Measurements from ENCODE around the gene ADAM23.

Gene ADAM23

GRCh38 chr2:206565666-206566065 is 122.3 kb downstream of the ADAM23 start:
- DNase-seq (ENCODE audit: low read depth in 3 of 3) = no peak

DNA sequence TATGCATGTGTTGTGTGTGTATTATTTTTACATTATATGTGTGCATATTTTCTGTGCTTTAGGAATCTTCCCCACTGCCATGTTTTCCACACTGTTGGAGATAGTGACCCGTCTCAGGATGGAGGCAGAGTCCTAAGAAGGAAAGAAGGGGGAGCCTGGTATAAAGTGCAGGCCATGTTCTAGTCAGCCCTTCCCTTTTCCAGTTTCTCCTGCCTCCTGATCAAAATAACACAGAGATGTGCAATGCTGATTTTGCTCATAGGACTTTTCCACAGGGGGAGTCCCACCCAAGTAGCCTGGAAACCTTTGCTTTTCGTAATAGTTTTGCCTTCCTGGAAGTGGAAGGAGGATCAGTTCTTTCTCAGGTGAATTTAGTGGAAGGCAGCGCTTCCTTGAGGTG is 126.1 kb downstream of the ADAM23 start:
- DNase-seq (ENCODE audit: low read depth in 3 of 3) = no peak

- no peak for DNase-seq (ENCODE audit: low read depth in 3 of 3)
Measured at GRCh38 chr2:206570199-206570598, 126.9 kb downstream of the ADAM23 start.

- DNase-seq (ENCODE audit: low read depth in 3 of 3) = no peak
Measured at GRCh38 chr2:206572725-206573124, 129.4 kb downstream of the ADAM23 start.

- no peak for DNase-seq (ENCODE audit: low read depth in 3 of 3)
Measured at GRCh38 chr2:206573793-206574192, 130.5 kb downstream of the ADAM23 start.

GRCh38 chr2:206584323-206585116 is 141.2 kb downstream of the ADAM23 start:
- DNase-seq (ENCODE audit: low read depth in 3 of 3) = no peak

DNA sequence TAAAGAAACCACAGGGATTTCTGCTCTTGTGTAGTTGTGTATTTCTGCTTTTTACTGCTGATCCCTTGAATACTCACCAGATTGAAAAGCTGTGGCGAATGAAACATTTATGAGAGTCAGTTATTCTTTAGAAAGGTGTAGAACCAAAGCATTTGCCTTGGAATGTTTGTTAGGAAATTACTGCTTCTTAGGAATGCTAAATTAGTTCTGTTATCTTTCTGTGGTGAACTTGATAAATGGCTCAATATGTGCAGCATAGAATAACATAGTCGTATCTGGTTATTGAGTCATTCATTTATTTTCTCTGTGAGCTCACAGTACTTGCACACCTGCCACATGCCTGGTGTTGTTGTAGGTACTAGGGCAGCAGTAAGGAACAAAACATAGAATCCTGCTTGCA is 142.0 kb downstream of the ADAM23 start:
- DNase-seq (ENCODE audit: low read depth in 3 of 3) = no peak

GRCh38 chr2:206586609-206587008 is 143.3 kb downstream of the ADAM23 start:
- no peak for DNase-seq (ENCODE audit: low read depth in 3 of 3)

- DNase-seq (ENCODE audit: low read depth in 3 of 3) = no peak
Measured at GRCh38 chr2:206597717-206598218, 154.4 kb downstream of the ADAM23 start.

- DNase-seq (ENCODE audit: low read depth in 3 of 3) = no peak
Measured at GRCh38 chr2:206603243-206603642, 159.9 kb downstream of the ADAM23 start.

DNA sequence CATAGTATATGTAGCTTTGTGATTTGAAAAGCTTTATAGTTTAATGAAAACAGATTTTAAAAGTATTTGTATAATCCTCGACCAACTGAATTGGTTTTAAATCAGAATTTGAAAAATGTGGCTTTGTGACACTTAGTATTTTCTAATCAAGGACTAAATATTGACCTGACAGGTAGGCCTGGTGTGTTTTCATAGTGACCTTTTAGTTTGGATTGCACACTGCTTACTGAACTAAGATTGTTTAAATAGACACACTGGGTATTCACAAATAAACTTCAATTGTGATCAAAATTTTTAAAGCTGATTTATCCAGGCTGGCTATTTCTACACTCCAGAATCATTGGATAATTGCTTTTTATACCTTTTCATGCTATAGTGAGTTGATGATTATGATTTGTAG is 167.1 kb downstream of the ADAM23 start:
- DNase-seq (ENCODE audit: low read depth in 3 of 3) = no peak

- DNase-seq (ENCODE audit: low read depth in 3 of 3) = no peak
Measured at GRCh38 chr2:206611191-206611590, 167.9 kb downstream of the ADAM23 start.

GRCh38 chr2:206611736-206612135 is 168.4 kb downstream of the ADAM23 start:
- no peak for DNase-seq (ENCODE audit: low read depth in 3 of 3)

DNA sequence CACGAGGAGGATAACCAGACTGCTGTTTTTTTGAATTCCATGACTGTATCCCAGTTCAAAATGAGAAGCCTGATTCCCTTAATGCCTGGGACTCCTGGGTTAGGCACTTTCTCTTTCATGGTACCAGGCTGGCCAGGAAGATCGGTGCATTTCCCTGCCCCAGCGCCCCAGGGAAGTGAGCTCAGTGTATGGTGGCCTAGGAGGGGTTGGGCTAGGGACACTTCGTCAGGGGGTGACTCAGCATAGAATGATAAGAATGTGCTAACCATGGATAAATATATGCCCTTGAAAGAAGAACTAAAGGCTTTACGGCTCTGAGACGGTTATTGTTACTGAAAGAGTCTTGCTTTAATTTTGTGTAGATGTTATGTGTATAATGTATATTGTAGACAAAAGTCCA is 171.5 kb downstream of the ADAM23 start:
- DNase-seq (ENCODE audit: low read depth in 3 of 3) = no peak

DNA sequence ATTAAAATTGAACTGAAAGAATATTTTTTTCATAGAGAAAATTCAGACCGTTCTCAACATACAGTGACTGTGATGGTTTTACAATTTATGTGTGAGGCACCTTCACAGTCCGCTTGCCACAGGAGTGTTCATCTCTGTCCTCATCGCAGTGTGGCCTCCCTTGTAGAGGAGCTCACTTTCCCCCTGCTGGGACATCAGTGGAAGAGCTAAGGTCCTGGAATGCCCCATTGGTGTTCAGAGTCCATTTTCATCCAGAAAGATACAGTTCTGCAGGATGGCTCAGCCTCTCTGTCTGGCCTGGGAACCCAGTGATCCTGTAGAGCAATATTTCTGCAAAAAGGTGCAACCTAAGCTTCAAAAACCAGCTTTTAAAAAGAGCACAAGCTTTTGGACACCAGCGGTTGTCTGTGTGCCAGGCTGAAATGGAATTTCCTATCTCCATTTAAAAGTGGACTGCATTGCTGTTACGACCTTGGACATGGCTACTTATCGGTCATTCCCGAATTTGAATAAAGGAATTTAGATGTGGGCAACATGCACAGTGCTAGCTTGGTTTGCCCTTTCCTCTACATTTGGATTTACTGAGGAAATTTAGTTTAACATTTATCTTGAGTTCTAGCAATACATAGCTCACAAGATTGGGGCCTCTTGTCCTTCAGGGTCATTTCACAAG is 172.2 kb downstream of the ADAM23 start:
- no peak for DNase-seq (ENCODE audit: low read depth in 3 of 3)

DNA sequence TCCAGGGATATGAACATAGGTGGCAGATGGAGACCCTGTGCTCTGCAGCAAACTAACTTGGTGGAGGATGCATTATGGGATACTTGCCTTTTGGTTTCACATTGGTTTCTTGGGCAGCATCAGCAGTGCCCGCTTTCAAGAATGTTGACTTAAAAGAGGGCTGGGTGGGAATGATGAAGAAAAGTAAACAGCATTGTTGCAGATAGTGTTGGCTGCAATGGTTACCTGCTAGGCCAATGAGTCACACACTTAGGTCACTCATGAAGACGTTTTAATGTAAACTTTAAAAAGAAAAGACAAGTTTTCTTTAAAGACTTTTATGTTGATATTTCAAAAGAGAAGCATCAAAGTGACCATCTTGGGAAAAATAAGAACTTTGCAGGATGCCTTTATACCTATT is 172.8 kb downstream of the ADAM23 start:
- DNase-seq (ENCODE audit: low read depth in 3 of 3) = no peak

GRCh38 chr2:206619011-206619410 is 175.7 kb downstream of the ADAM23 start:
- DNase-seq (ENCODE audit: low read depth in 3 of 3) = no peak

DNA sequence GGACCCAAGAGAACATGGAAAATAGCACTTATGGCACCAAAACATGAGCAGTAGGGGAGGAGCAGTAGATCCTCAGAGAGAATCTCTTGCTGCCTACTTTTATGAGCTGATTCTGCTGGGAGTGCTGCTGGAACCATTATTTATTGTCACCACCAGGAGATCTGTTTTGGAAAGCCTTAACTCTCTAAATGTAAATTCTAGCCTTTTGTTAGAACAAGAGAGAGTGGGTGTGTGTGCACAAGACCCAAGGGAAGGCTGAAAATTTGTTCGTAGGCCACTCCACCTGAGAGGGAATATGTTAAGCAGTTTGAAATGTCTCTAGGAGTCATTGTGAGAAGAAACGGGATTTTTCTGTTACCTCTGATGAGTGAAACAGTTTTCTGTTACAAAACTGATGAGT is 182.8 kb downstream of the ADAM23 start:
- DNase-seq (ENCODE audit: low read depth in 3 of 3) = no peak

- DNase-seq (ENCODE audit: low read depth in 3 of 3) = no peak
Measured at GRCh38 chr2:206627632-206628031, 184.3 kb downstream of the ADAM23 start.

DNA sequence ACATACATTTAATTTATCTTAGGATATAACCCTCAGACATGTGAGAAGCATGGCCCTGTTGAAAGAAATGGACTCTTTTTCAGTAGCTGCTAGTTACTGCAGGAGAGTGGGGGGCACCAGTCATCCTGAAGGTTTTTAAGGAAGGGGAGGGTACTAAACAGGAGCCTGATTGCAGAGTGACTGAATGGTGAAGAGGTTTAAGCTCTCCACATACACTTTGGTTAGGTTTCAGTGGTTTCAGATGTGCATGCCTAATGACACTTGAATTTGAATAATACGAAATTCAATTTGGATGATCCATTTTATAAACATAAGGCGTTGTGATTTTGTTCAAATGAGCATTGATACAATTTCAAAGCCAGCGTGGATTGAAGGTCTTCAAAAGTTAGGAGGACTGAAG is 188.0 kb downstream of the ADAM23 start:
- no peak for DNase-seq (ENCODE audit: low read depth in 3 of 3)

DNA sequence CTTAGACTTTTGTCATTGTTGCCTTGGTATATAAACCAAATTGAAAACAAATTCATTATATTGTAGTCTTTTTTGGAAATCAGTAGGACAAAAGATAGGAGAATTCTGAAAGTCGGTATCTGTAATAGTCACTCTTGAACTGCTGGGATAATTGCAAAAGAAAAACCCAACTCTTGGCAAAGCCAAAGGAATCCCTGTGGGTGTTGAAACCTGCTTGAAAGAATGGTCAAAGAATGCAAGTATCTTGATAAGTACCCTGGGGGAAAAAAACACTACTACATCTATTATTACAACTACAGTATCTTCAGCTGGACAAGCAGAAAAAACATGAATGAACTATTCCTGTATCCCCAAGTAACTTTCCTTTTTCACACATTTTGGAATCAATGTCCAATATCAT is 191.7 kb downstream of the ADAM23 start:
- no peak for DNase-seq (ENCODE audit: low read depth in 3 of 3)

DNA sequence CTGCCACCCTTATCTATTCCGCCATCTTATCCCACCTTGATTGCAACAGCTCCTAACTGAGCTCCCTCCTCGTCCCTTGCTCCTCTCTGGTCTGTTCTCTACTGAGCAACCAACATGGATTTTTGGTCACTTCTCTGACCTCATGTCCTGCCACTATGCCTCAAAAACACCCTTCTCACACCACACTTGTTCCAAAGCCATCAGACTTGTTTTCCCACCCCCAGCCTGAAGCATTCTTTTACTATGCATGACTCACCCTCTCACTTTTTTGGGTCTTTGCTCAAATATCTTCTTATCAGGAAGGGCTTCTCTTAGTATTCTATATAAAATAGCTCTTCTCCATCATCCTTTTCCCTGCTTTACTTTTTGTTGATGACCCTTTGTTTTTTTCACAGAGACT is 196.3 kb downstream of the ADAM23 start:
- no peak for DNase-seq (ENCODE audit: low read depth in 3 of 3)

DNA sequence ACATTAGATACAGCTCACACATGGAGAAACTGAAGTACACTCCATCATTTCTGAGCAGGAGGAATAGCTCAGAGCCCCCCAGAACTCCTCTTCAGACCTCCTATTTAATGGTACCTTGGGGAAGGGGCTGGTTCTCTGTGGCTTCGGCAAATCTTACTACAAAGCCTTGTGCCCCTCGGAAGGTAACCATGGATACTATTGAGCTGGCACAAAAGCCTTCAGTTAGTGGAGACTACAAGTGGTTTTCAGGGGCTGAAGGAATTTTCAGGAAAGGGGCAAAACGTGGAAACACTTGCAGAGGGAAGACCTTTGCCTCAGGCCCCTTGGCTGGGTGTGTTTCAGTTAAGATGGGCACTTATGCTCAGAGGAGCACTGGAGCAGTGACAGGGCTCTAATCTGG is 197.9 kb downstream of the ADAM23 start:
- no peak for DNase-seq (ENCODE audit: low read depth in 3 of 3)
